Measurements from ENCODE around the gene F7. TPM values are rescaled to one million over a fixed set of nuclear protein-coding genes. Genes with fewer than 3 reads are reported as not detected.

Gene F7
- total and polyA plus RNA-seq, 9 of the 15 experiments (the other 6 are each of a cell fraction or from before 2014, with no cell fraction given) = not detected

GRCh38 chr13:113103646-113104045 is 1.9 kb upstream of the F7 start:
- Histone ChIP-seq H2AFZ (ENCODE audit: low read depth, low read length) (no peak overlapping the region), H3K4me2 (ENCODE audit: insufficient read depth, low read length) (no peak overlapping the region), H3K79me2 (ENCODE audit: control insufficient read depth, insufficient read depth, low read length) (no peaks in the 10 kb centered on the region), H3K9me1 (ENCODE audit: control insufficient read depth, insufficient read depth, low read length) (no peaks in the 10 kb centered on the region), H3K9me3 (replicated peaks; ENCODE audit: control insufficient read depth, insufficient read depth, low read depth, low read length) (no peaks in the 10 kb centered on the region), H3K4me3 (no peak overlapping the region), H3K9ac (ENCODE audit: insufficient read depth in 1 of 2, low read depth in 2 of 2, low read length in 2 of 2) (no peak overlapping the region), H3K4me1 (replicated peaks in 1 of 2; ENCODE audit: control insufficient read depth in 2 of 2, insufficient read depth in 2 of 2, low read length in 2 of 2) (peaks cover 0 to 10% of the 10 kb centered on the region in 2 experiments; a peak in 2 of 5 replicates), H4K20me1 (replicated peaks; ENCODE audit: control insufficient read depth, insufficient read depth, low read length) (0 out of 2 replicates have a peak, but pooled peaks cover 7% of the 10 kb centered on the region), H3K27me3 (ENCODE audit: control insufficient read depth in 2 of 2, insufficient read depth in 2 of 2, low read length in 2 of 2) (peaks cover 11 to 42% of the 10 kb centered on the region in 2 experiments), H3K27ac (ENCODE audit: extremely low read depth, low read depth, low read length) (no peak overlapping the region), H3K36me3 (ENCODE audit: control insufficient read depth, insufficient read depth, low read length) (no peaks in the 10 kb centered on the region)
- intact Hi-C loops (cut with micrococcal nuclease) (no loop called here), in situ Hi-C loops (cut with MboI) (no loop called here)
- ChIA-PET CTCF (ENCODE audit: low intra/inter-chr PET ratio) (no interaction called here), POLR2A (no interaction called here)
- DNase-seq (ENCODE audit: extremely low read depth in 1 of 4, low spot score in 3 of 4) (no peak), FAIRE-seq (no peak), ATAC-seq (no peak)
- no TSS peak for BruUV-seq (replicated peaks)
- WGBS (ENCODE audit: insufficient coverage, low coverage, missing lambda C conversion rate) = 0% methylated on average over 4 of the region's 9 CpGs
- TF ChIP-seq BRD9 (IDR thresholded peaks at IDR 0.05; ENCODE audit: low read depth, partially characterized antibody) (no peak), BCOR (IDR thresholded peaks at IDR 0.05) (no peak), ZC3H11A (IDR thresholded peaks at IDR 0.05; ENCODE audit: low read depth, low read length) (no peak), TCF7L2 (IDR thresholded peaks at IDR 0.05; ENCODE audit: low read depth, low read length) (no peak), CHAMP1 (IDR thresholded peaks at IDR 0.05) (no peak), CEBPZ (IDR thresholded peaks at IDR 0.05; ENCODE audit: borderline replicate concordance, low read depth, low read length) (no peak), TEAD1 (CRISPR knock-in tag; IDR thresholded peaks at IDR 0.05) (no peak), ETS2 (tag; IDR thresholded peaks at IDR 0.05; ENCODE audit: borderline replicate concordance, poor library complexity, severe bottlenecking) (no peak)
